Islet precursor cell (in vitro differentiated cells): ENCODE measurements around the gene C2orf81.
"Not testable (repeated sequence)": the region's sequence is repeated elsewhere in the genome, so short reads cannot be mapped to it uniquely, and the experiment has no call there.

Experiments
- DNase-seq: peaks from one replicate; pipeline ENCODE4 v3.0.0-alpha.2; 2018

Gene C2orf81

GRCh38 chr2:74423231-74424095 lies 2.0 kb upstream of the C2orf81 start:
- DNase-seq = no peak

DNA sequence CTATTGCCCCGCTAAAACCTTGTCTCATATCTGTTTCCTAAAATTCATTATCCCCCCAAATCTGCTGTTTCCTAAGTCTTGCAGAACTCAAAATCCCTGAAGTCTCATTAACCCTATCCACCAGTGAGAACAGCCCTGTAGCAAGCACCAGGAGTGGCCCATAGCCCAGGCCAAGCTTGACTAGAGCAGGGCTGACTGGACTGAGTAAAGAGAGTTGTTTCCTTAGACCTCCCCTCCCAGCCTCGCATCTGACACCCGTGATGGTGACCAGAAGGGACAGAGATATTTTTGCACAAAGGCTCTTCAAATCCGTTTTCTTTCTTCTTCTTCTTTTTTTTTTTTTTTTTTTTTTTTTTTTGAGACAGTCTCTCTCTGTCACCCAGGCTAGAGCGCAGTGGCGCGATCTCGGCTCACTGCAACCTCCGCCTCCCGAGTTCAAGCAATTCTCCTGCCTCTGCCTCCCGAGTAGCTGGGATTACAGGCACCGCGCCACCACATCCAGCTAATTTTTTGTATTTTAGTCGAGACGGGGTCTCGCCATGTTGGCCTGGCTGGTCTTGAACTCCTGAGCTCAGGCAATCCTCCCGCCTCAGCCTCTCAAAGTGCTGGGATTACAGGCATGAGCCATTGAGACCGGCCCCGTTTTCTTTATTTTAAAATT lies 846 bp downstream of the C2orf81 start:
- DNase-seq = not testable (repeated sequence)

- no peak for DNase-seq
Observed at GRCh38 chr2:74420006-74420405, 1.4 kb downstream of the C2orf81 start.

- DNase-seq = no peak
Observed at GRCh38 chr2:74419345-74419744, 2.1 kb downstream of the C2orf81 start.

GRCh38 chr2:74418312-74418711 lies 3.1 kb downstream of the C2orf81 start:
- no peak for DNase-seq

GRCh38 chr2:74417763-74418162 lies 3.7 kb downstream of the C2orf81 start:
- DNase-seq = no peak

- no peak for DNase-seq
Observed at GRCh38 chr2:74417197-74417596, 4.2 kb downstream of the C2orf81 start.

- DNase-seq = no peak
Observed at GRCh38 chr2:74416778-74417177, 4.6 kb downstream of the C2orf81 start.

- DNase-seq = peak; percentile 48
Observed at GRCh38 chr2:74415762-74416395, 5.5 kb downstream of the C2orf81 start.

DNA sequence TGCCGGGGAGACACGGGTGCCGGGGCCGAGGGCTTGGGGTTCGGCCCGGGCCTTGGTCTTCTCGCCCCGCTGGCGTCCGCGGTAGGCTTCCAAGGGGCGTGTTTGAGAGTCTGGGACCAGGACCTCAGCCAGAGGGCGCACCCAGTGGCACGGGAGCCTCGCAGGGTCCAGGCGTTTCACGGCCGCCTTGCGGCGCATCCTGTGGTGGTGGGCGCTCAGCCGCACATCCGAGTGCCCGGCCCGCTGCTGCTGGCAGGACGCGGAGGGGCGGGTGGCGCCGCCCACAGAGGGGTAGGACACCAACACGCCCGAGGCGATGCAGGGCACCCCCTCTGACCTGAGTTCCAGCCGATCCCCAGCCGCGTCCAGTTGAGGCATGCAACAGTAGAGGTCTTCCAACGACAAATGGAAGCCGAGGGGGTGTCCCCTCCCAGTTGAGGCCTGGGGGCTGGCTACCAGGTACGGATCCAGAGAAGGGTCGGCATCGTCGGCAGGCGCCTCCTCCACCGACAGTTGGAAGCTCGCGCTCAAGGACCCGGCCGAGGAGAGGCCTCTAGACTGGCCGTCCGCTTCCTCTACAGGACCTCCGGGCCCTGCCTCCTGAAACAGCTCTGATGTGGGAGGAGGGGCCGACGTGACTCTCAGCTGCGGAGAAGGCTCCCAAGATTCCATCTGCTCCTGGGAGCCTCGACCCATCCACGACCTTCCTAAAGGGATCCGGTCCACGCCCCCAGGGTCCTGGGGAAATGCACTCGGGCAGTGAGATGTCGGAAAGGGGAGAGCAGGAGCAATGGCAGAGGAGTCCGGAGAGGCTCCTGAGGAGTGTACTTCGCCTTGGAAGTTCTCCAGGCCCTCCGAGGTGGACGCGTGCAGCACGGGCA lies 6.3 kb downstream of the C2orf81 start:
- DNase-seq = no peak

- no peak for DNase-seq
Observed at GRCh38 chr2:74414441-74414840, 7.0 kb downstream of the C2orf81 start.

- no peak for DNase-seq
Observed at GRCh38 chr2:74413001-74413698, 8.3 kb downstream of the C2orf81 start.

DNA sequence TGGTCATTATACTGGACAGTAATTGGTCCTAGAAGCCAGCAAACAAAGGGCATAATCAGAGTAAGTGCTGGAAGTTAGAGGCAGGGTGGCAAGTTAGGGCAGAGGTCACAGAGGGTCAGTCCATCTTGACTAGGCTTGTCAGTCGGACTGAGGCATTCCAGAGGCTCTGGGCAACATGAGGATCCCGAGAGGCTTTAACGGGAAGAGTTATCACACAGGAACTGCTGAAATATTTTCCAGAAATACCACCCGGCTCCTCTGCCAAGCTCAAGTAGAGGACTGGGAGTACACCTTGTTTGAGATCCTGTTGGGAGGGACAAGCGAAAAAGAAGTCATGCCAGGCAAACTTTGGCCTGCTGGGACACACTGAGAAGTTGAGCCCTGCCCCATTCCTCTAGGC lies 13.7 kb downstream of the C2orf81 start:
- no peak for DNase-seq

GRCh38 chr2:74406035-74406434 lies 15.4 kb downstream of the C2orf81 start:
- DNase-seq = no peak

- no peak for DNase-seq
Observed at GRCh38 chr2:74401891-74402290, 19.5 kb downstream of the C2orf81 start.

- peak; percentile 51 for DNase-seq
Observed at GRCh38 chr2:74399785-74400184, 21.6 kb downstream of the C2orf81 start.

- DNase-seq = no peak
Observed at GRCh38 chr2:74396149-74396548, 25.3 kb downstream of the C2orf81 start.

DNA sequence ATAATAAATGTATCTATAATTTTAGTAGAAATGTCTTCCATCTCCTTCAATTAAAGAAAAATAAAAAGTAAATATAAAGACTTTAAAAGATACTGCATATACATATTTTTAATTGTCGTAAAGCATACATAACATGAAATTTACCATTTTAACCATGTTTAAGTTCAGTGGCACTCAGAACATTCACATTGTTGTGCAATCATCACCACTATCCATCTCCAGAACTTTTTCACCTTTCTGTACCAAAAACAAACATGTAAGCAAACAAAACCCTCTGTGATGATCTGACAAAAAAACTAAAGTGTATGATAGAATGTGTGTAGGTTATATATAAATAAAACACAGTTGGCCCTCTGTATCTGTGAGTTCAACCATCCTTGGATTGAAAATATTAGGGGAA lies 27.9 kb downstream of the C2orf81 start:
- DNase-seq = no peak

GRCh38 chr2:74392449-74392743 lies 29.0 kb downstream of the C2orf81 start:
- no peak for DNase-seq

- peak; percentile 93 for DNase-seq
Observed at GRCh38 chr2:74391580-74392448, 29.6 kb downstream of the C2orf81 start.

- DNase-seq = no peak
Observed at GRCh38 chr2:74391209-74391579, 30.2 kb downstream of the C2orf81 start.
